Activated naive CD4-positive, alpha-beta T cell treated with anti-CD3 and anti-CD28 coated beads for 36 hours (primary cell): ENCODE data around the gene OR2G3. TPM values are rescaled to one million over a fixed set of nuclear protein-coding genes. Genes with fewer than 3 reads are reported as not detected.

Experiments
- CTCF ChIA-PET: fragments of 350-600 bp; sonication (Branson Sonifier 250); formaldehyde crosslinking; loops from one replicate; lab custom pipeline; 2021; ENCODE audit warnings: antibody characterized with exemption; lab: Charles Lee
- DNase-seq: peaks from one replicate; pipeline ENCODE4 v3.0.0-alpha.2; 2020
- H3K27ac Mint-ChIP-seq: one replicate; pipeline ENCODE4 v1.8.0; 2021; ENCODE audit warnings: mild to moderate bottlenecking, mixed read lengths
- H3K27me3 Mint-ChIP-seq: one replicate; pipeline ENCODE4 v1.8.0; 2021; ENCODE audit warnings: low read depth, mixed read lengths
- H3K36me3 Mint-ChIP-seq: one replicate; pipeline ENCODE4 v1.8.0; 2021; ENCODE audit warnings: low read depth, mixed read lengths
- H3K4me1 Mint-ChIP-seq: one replicate; pipeline ENCODE4 v1.8.0; 2021; ENCODE audit warnings: low read depth, mixed read lengths
- H3K4me3 Mint-ChIP-seq: one replicate; pipeline ENCODE4 v1.8.0; 2021; ENCODE audit warnings: mild to moderate bottlenecking, moderate library complexity, mixed read lengths
- H3K9me3 Mint-ChIP-seq: one replicate; pipeline ENCODE4 v1.8.0; 2021; ENCODE audit warnings: mixed read lengths
- intact Hi-C: fragments of 100-400 bp; cut with micrococcal nuclease; formaldehyde crosslinking; loops from one replicate; pipeline ENCODE4 v1.15.1; 2023
- total RNA-seq, 2 experiments: library from RNA; stranded (reverse); gene quantifications; one replicate each; pipeline ENCODE4 v1.2.3, GENCODE V29; 2021

The OR2G3 gene
- total RNA-seq, 2 experiments from 2014 or later: not detected

DNA sequence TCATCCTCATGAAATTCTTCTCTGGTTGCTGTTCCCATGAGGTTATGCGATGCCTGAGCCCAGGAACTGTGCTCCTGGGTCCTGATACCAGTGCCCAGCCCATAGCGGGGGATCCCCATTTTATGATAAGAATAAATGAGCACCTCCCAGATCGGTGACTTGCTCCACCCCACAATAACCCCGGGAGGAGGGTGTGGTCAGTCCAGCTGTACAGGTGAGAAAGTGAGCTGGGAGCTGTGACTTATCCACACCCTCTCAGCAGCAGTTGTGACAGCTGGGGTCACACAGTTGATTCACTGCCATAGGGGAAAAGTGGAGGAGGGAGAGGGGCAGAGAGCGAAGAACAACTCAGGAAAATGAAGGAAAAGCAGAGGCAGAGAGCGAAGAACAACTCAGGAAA, 33.4 kb downstream of the OR2G3 start:
- Mint-ChIP-seq H3K36me3 (no peaks in the 10 kb centered on the region), H3K4me1 (no peaks in the 10 kb centered on the region)

DNA sequence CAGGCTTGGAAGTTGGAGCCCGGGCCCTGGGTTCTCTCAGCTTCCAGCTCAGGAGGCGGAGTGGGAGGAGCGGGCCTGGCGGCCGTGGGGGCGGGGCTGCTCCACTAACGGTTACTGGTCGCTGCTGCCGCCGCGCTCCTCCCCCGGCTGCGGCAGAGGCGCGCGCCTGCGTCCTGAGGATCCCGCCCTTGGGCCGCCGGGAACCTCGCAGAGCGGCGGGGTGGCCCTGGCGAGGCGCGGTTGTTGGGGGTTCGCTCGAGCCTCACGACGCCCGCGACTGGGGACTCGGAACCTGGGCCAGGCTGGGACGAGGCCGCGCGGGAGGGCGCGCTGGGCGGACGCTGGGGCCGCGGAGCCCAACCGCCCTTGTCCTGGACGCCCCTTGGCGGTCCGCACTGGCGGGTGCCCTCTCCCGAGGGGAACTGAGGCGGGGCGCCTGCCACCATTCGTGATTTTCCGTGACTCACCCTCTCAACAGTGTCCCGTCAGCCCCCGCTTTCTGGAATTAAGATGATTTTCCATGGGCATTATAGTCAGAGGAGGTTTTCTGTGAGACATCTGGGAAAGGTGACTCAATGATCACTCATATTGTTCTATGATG, 34.1 kb downstream of the OR2G3 start:
- Mint-ChIP-seq H3K9me3 (no peaks in the 10 kb centered on the region), H3K4me3 (no peak overlapping the region), H3K4me1 (no peaks in the 10 kb centered on the region), H3K27me3 (peaks cover 47% of the 10 kb centered on the region), H3K36me3 (no peaks in the 10 kb centered on the region), H3K27ac (no peak overlapping the region)
- DNase-seq: peak; percentile 55
- intact Hi-C loops: no loop called here
- CTCF ChIA-PET: no interaction called here

More for the DNA sequence above, 33.4 kb downstream of the OR2G3 start:
- intact Hi-C loops: no loop called here
- Mint-ChIP-seq H3K9me3 (no peaks in the 10 kb centered on the region), H3K4me3 (no peak overlapping the region), H3K27ac (no peak overlapping the region), H3K27me3 (peaks cover 46% of the 10 kb centered on the region)
- CTCF ChIA-PET: no interaction called here
- DNase-seq: no peak

DNA sequence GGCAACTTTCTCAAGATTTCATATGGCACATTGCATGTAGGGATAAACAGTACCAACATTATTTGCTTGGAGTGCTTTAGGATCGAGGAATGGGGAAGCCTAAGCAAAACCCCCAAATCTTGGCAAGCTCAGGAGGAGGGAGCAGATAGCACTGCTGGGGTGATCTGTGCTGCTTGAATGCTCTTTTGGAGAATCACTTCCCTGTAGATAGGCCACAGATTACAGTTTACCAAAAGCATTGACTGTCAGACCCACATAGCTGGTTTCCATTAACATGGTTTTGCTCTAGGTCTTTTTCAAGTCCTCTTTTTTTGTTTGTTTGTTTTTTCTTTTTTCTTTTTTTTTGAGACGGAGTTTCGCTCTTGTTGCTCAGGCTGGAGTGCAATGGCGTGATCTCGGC, 37.4 kb downstream of the OR2G3 start:
- Mint-ChIP-seq H3K9me3 (no peaks in the 10 kb centered on the region), H3K4me1 (no peaks in the 10 kb centered on the region), H3K27ac (no peak overlapping the region), H3K4me3 (no peak overlapping the region), H3K36me3 (no peaks in the 10 kb centered on the region), H3K27me3 (peaks cover 34% of the 10 kb centered on the region)
- no peak for DNase-seq
- intact Hi-C loops: no loop called here
- CTCF ChIA-PET: interaction anchor here (0.8 kb wide), 1 partner anchor 422 kb away, joined by 3 read pairs; no protein-coding TSS in a partner anchor

DNA sequence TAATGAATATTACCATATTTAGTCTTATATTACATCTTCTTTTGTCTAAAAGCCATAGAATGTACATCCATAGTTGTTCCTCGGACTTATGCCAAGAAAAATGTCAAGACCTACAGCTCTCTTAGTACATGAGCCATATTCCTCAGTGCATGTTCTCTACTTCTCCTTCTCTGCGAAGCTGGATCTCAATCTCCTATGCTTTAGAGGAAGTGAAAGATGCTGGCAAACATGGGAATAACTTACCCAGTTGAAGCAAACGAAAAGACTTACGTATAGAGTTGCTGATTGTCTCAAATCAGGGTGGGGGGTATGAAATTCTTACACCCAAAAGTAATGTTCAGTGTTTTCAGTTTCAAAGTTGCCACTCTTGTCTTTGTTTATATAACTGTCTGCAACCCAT, 41.5 kb downstream of the OR2G3 start:
- DNase-seq: no peak
- H3K9me3 Mint-ChIP-seq: no peaks in the 10 kb centered on the region
- H3K4me1 Mint-ChIP-seq: no peaks in the 10 kb centered on the region
- H3K27me3 Mint-ChIP-seq: peaks cover 6% of the 10 kb centered on the region
- H3K27ac Mint-ChIP-seq: no peak overlapping the region
- CTCF ChIA-PET: interaction anchor here (1.7 kb wide), 1 partner anchor 257 kb away, joined by 4 read pairs; no protein-coding TSS in a partner anchor
- no peak overlapping the region for H3K4me3 Mint-ChIP-seq
- H3K36me3 Mint-ChIP-seq: no peaks in the 10 kb centered on the region
- intact Hi-C loops: no loop called here

DNA sequence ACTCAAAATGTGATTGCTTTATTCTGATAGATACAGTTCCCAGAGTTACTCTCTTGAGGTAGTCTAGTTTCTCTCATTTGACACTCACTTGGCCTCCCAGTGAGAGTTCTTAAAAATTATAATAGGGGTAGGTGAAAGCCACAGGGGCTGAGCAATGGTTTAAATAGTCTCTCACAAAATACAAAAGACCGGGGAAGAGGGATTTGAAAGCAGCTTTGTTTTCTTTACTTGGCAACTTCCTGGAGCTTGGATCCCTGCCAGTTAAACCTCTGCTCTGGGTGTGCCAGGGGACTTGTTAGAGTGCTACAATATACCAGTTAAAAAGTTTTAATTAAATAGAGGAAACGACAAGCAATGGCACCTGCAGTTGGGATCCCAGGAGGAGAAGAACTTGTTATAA, 42.5 kb downstream of the OR2G3 start:
- no peaks in the 10 kb centered on the region for H3K4me1 Mint-ChIP-seq
- H3K4me3 Mint-ChIP-seq: no peak overlapping the region
- H3K27me3 Mint-ChIP-seq: peaks cover 3% of the 10 kb centered on the region
- no peak overlapping the region for H3K27ac Mint-ChIP-seq
- intact Hi-C loops: no loop called here
- no peaks in the 10 kb centered on the region for H3K9me3 Mint-ChIP-seq
- CTCF ChIA-PET: no interaction called here
- DNase-seq: no peak
- H3K36me3 Mint-ChIP-seq: no peaks in the 10 kb centered on the region

DNA sequence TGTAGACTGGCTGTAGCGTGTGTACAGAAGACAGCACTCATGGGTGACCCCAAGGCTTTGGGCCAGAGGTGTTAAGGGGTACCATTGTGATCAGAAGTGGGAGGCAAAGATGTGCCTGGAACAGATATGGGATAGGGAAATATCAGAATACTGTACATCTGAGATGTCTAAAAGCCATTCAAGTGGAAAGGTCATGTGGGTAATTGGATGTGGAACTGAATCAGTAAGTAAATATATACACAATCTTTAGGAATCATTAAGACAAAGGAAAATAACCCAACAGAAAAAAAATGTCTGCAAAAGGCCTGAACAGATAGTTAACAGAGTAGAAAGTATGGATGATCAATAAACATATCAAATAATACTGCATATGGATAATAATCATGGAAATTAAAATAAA, 47.7 kb downstream of the OR2G3 start:
- Mint-ChIP-seq H3K4me1 (no peaks in the 10 kb centered on the region), H3K36me3 (no peaks in the 10 kb centered on the region), H3K27me3 (no peaks in the 10 kb centered on the region), H3K27ac (no peak overlapping the region), H3K9me3 (no peaks in the 10 kb centered on the region), H3K4me3 (no peak overlapping the region)
- no peak for DNase-seq
- intact Hi-C loops: no loop called here
- CTCF ChIA-PET: no interaction called here

Other genes starting within 250 kb of the OR2G3 start
- gene NLRP3, start 189.4 kb upstream of the OR2G3 start, total RNA-seq: under 1 TPM in 1 of 2 experiments, not detected in 1; 0.20 TPM
- gene OR2B11, start 147.5 kb upstream of the OR2G3 start, total RNA-seq: not detected
- not detected for gene OR2C3, start 69.1 kb upstream of the OR2G3 start, total RNA-seq
- not detected for gene GCSAML, start 56.5 kb upstream of the OR2G3 start, total RNA-seq
- gene OR2G2, start 17.2 kb upstream of the OR2G3 start, total RNA-seq: not detected
- gene OR13G1, start 74.2 kb downstream of the OR2G3 start, total RNA-seq: not detected
- gene OR6F1, start 111.1 kb downstream of the OR2G3 start, total RNA-seq: not detected
- not detected for gene OR14K1, start 133.0 kb downstream of the OR2G3 start, total RNA-seq
- gene OR14A2, start 142.6 kb downstream of the OR2G3 start, total RNA-seq: not detected
- not detected for gene OR1C1, start 155.0 kb downstream of the OR2G3 start, total RNA-seq
- not detected for gene OR14A16, start 218.5 kb downstream of the OR2G3 start, total RNA-seq
- not detected for gene OR11L1, start 236.3 kb downstream of the OR2G3 start, total RNA-seq